ENCODE measurements around the gene LRP3. TPM values are rescaled to one million over a fixed set of nuclear protein-coding genes. Genes with fewer than 3 reads are reported as not detected.

LRP3 gene
- total and polyA plus RNA-seq, 2 of the 13 experiments (the other 11 are each of a cell fraction or from before 2014, with no cell fraction given) = 17.6 to 51.6 TPM

- CTCF ChIA-PET (ENCODE audit: low intra/inter-chr PET ratio, low total read pairs) = no interaction called here
- TF ChIP-seq ZNF629 (CRISPR knock-in tag; conservative IDR thresholded peaks at IDR 0.05) = peak; percentile 89
- TF ChIP-seq CHD4 (IDR thresholded peaks at IDR 0.05; ENCODE audit: borderline replicate concordance, low read length) = 0 out of 2 replicates have a peak, but pooled peaks have one; percentile 50
- TF ChIP-seq ZMYM3 (CRISPR knock-in tag; IDR thresholded peaks at IDR 0.05) = 0 out of 2 replicates have a peak, but pooled peaks have one; percentile 9
- no peak for TF ChIP-seq PRDM15 (CRISPR knock-in tag; IDR thresholded peaks at IDR 0.05)
- ATAC-seq (no peak), FAIRE-seq (no peak), DNase-seq (ENCODE audit: low spot score) (no peak)
- Histone ChIP-seq H3K9me3 (ENCODE audit: low read length) (no peaks in the 10 kb centered on the region), H4K20me1 (ENCODE audit: insufficient read depth, low read length) (no peaks in the 10 kb centered on the region), H3K27ac (ENCODE audit: extremely low read length, insufficient read depth, low read length) (peak overlapping the region; percentile 52), H3K9ac (ENCODE audit: insufficient read depth, low read depth, low read length) (no peak overlapping the region), H3K79me2 (ENCODE audit: insufficient read depth, low read length) (peaks cover 15% of the 10 kb centered on the region), H3K36me3 (replicated peaks in 1 of 2; ENCODE audit: control insufficient read depth in 1 of 2, insufficient read depth in 2 of 2, low read length in 2 of 2) (peaks cover 2 to 24% of the 10 kb centered on the region in 2 experiments; a peak in 3 of 5 replicates), H3K27me3 (ENCODE audit: control insufficient read depth in 1 of 2, insufficient read depth in 2 of 2, low read length in 2 of 2) (peaks cover 1 to 6% of the 10 kb centered on the region in 2 experiments; a peak in 2 of 5 replicates), H3K4me3 (replicated peaks in 1 of 3; ENCODE audit: insufficient read depth in 1 of 3, low read depth in 2 of 3, low read length in 3 of 3) (no peak overlapping the region), H2AFZ (ENCODE audit: low read length) (no peak overlapping the region), H3K4me1 (ENCODE audit: insufficient read depth, low read length) (peaks cover 51% of the 10 kb centered on the region), H3K4me2 (ENCODE audit: low read depth, low read length) (peak overlapping the region; percentile 83)
- no TSS peak for BruUV-seq (replicated peaks)
- intact Hi-C loops (cut with micrococcal nuclease; ENCODE audit: unreplicated experiment) (no loop called here), in situ Hi-C loops (cut with HindIII; ENCODE audit: extremely low pct_ligation_motif_present, low pct_unique_long_range_greater_than_20kb) (no loop called here)
- WGBS (ENCODE audit: low lambda C conversion rate) = 91% methylated on average over 4 of the region's 10 CpGs
- POLR2A ChIA-PET = interaction anchor here (2.4 kb wide), 1 partner anchor 20 kb away, joined by 9 read pairs; no protein-coding TSS in a partner anchor
Measured at GRCh38 chr19:33196446-33197193, 2.5 kb downstream of the LRP3 start.
